Hepatic stellate cell (primary cell): Measurements from ENCODE around the gene LZTS2.

Experiments used
- DNase-seq: peaks from one replicate; pipeline ENCODE4 v3.0.0; 2011; ENCODE audit warnings: low spot score

Gene LZTS2

DNA sequence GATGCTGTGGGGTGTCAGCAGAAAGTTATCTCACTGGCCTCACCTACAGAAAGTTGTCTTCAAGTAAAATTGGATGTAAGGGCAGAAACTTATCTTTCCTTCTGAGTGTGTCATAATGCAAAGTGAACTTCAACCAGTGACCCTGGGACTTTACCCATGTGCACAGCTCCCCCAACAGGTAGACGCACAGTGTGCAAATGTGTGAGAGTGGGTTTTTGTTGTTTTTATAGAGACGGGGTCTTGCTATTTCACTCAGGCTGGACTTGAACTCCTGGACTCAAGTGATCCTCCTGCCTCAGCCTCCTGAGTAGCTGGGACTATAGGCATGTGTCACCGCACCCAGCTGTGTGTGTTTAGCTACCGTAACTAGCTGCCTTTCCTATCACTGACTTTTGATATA is 55.8 kb downstream of the LZTS2 start:
- no peak for DNase-seq

DNA sequence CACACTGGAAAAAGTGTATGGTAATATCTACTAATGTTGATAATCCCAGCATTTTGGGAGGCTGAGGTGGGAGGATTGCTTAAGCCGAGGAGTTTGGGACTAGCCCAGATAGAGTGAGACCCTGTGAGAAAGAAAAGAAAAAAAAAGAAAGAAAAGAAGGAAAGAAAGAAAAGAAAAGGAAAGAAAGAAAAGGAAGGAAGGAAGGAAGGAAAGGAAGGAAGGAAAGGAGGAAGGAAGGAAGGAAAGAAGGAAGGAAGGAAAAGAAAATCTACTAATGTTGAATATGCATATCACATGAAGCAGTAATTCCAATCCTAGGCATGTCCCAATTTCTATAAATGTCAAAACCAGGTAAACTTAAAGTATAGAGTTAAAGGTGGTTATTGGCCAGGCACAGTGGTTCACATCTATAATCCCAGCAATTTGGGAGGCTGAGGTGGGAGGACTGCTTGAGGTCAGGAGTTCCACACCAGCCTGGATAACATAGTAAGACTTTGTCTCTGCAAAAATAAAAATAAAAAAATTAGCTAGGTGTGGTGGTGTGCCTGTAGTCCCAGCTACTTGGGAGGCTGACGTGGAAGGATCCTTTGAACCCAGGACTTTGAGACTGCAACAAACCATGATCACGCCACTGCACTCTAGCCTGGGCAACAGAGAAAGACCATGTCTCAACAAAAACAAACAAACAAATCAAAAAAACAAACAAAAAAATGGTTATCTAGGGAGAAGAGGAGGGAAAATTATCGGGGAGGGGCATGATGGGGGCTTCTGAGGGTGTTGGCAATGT is 57.0 kb downstream of the LZTS2 start:
- no peak for DNase-seq
